ENCODE data around the gene FOXA3.

GRCh38 chr19:45885556-45886426 is 21.7 kb downstream of the FOXA3 start, which contains the start of gene IRF2BP1:
- TF ChIP-seq, protein P1, sequence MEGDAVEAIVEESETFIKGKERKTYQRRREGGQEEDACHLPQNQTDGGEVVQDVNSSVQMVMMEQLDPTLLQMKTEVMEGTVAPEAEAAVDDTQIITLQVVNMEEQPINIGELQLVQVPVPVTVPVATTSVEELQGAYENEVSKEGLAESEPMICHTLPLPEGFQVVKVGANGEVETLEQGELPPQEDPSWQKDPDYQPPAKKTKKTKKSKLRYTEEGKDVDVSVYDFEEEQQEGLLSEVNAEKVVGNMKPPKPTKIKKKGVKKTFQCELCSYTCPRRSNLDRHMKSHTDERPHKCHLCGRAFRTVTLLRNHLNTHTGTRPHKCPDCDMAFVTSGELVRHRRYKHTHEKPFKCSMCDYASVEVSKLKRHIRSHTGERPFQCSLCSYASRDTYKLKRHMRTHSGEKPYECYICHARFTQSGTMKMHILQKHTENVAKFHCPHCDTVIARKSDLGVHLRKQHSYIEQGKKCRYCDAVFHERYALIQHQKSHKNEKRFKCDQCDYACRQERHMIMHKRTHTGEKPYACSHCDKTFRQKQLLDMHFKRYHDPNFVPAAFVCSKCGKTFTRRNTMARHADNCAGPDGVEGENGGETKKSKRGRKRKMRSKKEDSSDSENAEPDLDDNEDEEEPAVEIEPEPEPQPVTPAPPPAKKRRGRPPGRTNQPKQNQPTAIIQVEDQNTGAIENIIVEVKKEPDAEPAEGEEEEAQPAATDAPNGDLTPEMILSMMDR (conservative IDR thresholded peaks at IDR 0.05; ENCODE audit: low read depth, low read length) = no peak
- TF ChIP-seq EZH2 (IDR thresholded peaks at IDR 0.05; ENCODE audit: borderline replicate concordance, low read depth, low read length, poor library complexity, severe bottlenecking) = no peak
